SK-N-SH treated with all-trans-retinoic acid at 6 μM for 48 hours (cell line): ENCODE measurements around the gene PLCL2.

Experiments
- BACH2 ChIP-seq: fragments of 250-450 bp; sonication (Bioruptor Pico); IDR thresholded peaks from 2 replicates; pipeline ENCODE4 v1.9.0; 2021; ENCODE audit warnings: mild to moderate bottlenecking, borderline replicate concordance
- ESRRG ChIP-seq: fragments of 250-450 bp; sonication (Bioruptor Pico); IDR thresholded peaks from 2 replicates; pipeline ENCODE4 v1.6.1; 2021; ENCODE audit warnings: mild to moderate bottlenecking
- GLIS3 ChIP-seq: fragments of 250-450 bp; sonication (Bioruptor Pico); IDR thresholded peaks from 2 replicates; pipeline ENCODE4 v1.5.0; 2020; ENCODE audit warnings: mild to moderate bottlenecking, moderate library complexity
- ISL1 ChIP-seq: fragments of 250-450 bp; sonication (Bioruptor Pico); IDR thresholded peaks from 2 replicates; pipeline ENCODE4 v2.1.2; 2022; ENCODE audit warnings: mild to moderate bottlenecking, moderate library complexity
- RARB ChIP-seq: fragments of 250-450 bp; sonication (Bioruptor Pico); IDR thresholded peaks from 2 replicates; pipeline ENCODE4 v1.8.0; 2021; ENCODE audit warnings: mild to moderate bottlenecking, moderate library complexity
- SNAI2 ChIP-seq: fragments of 250-450 bp; sonication (Bioruptor Pico); IDR thresholded peaks from 2 replicates; pipeline ENCODE4 v1.5.0; 2020; ENCODE audit warnings: mild to moderate bottlenecking, moderate library complexity
- TOX ChIP-seq: fragments of 250-450 bp; sonication (Bioruptor Pico); IDR thresholded peaks from 2 replicates; pipeline ENCODE4 v1.8.0; 2021; ENCODE audit warnings: mild to moderate bottlenecking, moderate library complexity, borderline replicate concordance
- ZFP3 ChIP-seq: fragments of 250-450 bp; sonication (Bioruptor Pico); IDR thresholded peaks from 2 replicates; pipeline ENCODE4 v1.5.0; 2020; ENCODE audit warnings: mild to moderate bottlenecking, moderate library complexity
- ZFP30 ChIP-seq: fragments of 450-650 bp; formaldehyde crosslinking; IDR thresholded peaks from 2 replicates; pipeline ENCODE4 v1.5.0; 2022; ENCODE audit warnings: mild to moderate bottlenecking, moderate library complexity
- ZNF70 ChIP-seq: fragments of 450-650 bp; formaldehyde crosslinking; IDR thresholded peaks from 2 replicates; pipeline ENCODE4 v1.5.0; 2020; ENCODE audit warnings: mild to moderate bottlenecking, moderate library complexity
- TF ChIP-seq, protein P1 (sequence below): fragments of 250-450 bp; sonication (Bioruptor Pico); IDR thresholded peaks from 2 replicates; pipeline ENCODE4 v1.5.1; 2021; ENCODE audit warnings: mild to moderate bottlenecking, moderate library complexity
- TF ChIP-seq, protein P2 (sequence below): fragments of 250-450 bp; sonication (Bioruptor Pico); IDR thresholded peaks from 2 replicates; pipeline ENCODE4 v1.8.0; 2020; ENCODE audit warnings: mild to moderate bottlenecking, moderate library complexity, borderline replicate concordance
- TF ChIP-seq, protein P3 (sequence below): fragments of 250-450 bp; sonication (Bioruptor Pico); IDR thresholded peaks from 2 replicates; pipeline ENCODE4 v1.8.0; 2021; ENCODE audit warnings: low read depth, mild to moderate bottlenecking, moderate library complexity, borderline replicate concordance

DNA sequence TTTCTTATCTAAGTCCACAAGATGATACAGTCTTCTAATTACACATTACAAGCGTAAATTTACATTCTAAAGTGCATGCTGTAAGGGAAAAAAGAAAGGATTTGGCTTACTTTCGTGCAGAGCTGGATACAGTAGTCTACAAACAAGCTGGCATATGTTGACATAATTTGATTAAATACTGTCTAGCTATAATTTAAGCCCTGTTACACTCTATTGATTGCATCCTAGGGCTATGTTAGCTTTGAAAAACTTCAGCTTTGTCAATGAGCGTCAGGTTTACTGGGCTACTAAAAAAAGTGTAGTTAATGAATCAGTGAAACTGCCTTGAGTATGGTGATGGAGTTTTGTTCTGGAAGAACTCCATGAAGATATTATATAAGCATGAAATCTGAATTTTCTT lies 24.5 kb upstream of the PLCL2 start:
- TF ChIP-seq, protein P1, sequence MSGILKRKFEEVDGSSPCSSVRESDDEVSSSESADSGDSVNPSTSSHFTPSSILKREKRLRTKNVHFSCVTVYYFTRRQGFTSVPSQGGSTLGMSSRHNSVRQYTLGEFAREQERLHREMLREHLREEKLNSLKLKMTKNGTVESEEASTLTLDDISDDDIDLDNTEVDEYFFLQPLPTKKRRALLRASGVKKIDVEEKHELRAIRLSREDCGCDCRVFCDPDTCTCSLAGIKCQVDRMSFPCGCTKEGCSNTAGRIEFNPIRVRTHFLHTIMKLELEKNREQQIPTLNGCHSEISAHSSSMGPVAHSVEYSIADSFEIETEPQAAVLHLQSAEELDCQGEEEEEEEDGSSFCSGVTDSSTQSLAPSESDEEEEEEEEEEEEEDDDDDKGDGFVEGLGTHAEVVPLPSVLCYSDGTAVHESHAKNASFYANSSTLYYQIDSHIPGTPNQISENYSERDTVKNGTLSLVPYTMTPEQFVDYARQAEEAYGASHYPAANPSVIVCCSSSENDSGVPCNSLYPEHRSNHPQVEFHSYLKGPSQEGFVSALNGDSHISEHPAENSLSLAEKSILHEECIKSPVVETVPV (CRISPR knock-in tag): no peak
- TF ChIP-seq ZNF70 (CRISPR knock-in tag) (no peak), RARB (CRISPR knock-in tag) (no peak), ISL1 (no peak), ZFP3 (CRISPR knock-in tag) (no peak), ESRRG (CRISPR knock-in tag) (no peak), BACH2 (CRISPR knock-in tag) (no peak), TOX (CRISPR knock-in tag) (no peak), ZFP30 (CRISPR knock-in tag) (no peak), GLIS3 (CRISPR knock-in tag) (no peak), SNAI2 (CRISPR knock-in tag) (no peak)
- TF ChIP-seq, protein P2, sequence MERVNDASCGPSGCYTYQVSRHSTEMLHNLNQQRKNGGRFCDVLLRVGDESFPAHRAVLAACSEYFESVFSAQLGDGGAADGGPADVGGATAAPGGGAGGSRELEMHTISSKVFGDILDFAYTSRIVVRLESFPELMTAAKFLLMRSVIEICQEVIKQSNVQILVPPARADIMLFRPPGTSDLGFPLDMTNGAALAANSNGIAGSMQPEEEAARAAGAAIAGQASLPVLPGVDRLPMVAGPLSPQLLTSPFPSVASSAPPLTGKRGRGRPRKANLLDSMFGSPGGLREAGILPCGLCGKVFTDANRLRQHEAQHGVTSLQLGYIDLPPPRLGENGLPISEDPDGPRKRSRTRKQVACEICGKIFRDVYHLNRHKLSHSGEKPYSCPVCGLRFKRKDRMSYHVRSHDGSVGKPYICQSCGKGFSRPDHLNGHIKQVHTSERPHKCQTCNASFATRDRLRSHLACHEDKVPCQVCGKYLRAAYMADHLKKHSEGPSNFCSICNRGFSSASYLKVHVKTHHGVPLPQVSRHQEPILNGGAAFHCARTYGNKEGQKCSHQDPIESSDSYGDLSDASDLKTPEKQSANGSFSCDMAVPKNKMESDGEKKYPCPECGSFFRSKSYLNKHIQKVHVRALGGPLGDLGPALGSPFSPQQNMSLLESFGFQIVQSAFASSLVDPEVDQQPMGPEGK (CRISPR knock-in tag): no peak
- TF ChIP-seq, protein P3, sequence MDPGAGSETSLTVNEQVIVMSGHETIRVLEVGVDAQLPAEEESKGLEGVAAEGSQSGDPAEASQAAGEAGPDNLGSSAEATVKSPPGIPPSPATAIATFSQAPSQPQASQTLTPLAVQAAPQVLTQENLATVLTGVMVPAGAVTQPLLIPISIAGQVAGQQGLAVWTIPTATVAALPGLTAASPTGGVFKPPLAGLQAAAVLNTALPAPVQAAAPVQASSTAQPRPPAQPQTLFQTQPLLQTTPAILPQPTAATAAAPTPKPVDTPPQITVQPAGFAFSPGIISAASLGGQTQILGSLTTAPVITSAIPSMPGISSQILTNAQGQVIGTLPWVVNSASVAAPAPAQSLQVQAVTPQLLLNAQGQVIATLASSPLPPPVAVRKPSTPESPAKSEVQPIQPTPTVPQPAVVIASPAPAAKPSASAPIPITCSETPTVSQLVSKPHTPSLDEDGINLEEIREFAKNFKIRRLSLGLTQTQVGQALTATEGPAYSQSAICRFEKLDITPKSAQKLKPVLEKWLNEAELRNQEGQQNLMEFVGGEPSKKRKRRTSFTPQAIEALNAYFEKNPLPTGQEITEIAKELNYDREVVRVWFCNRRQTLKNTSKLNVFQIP: no peak
